A549 (cell line): ENCODE measurements around the gene HIVEP3.

ENCODE experiments used
- CEBPB ChIP-seq, 2 experiments: fragments of >200 bp in 1 of 2; sonication (Bioruptor Twin) in 1 of 2; formaldehyde crosslinking in 1 of 2; IDR thresholded peaks; 2 replicates each; pipeline ENCODE4 v1.6.1; 2012 to 2016
- EP300 ChIP-seq, 2 experiments: fragments of >200 bp; sonication (Bioruptor Twin); formaldehyde crosslinking; IDR thresholded peaks; 2 replicates in 1 of 2; 3 replicates in 1 of 2; pipeline ENCODE4 v1.6.1; 2016 to 2017
- HDAC2 ChIP-seq: fragments of 200-600 bp; sonication (generic); IDR thresholded peaks from 2 replicates; pipeline ENCODE4 v1.6.1; 2016
- JUNB ChIP-seq: fragments of >200 bp; sonication (Bioruptor Twin); formaldehyde crosslinking; IDR thresholded peaks from 2 replicates; pipeline ENCODE4 v1.6.1; 2016
- POLR2A ChIP-seq: IDR thresholded peaks from 2 replicates; pipeline ENCODE4 v1.6.1; 2012; ENCODE audit warnings: mild to moderate bottlenecking, low read length
- RAD21 ChIP-seq, 2 experiments: fragments of >200 bp in 1 of 2; sonication (Bioruptor Twin) in 1 of 2; formaldehyde crosslinking in 1 of 2; IDR thresholded peaks in 1 of 2; conservative IDR thresholded peaks in 1 of 2; 2 replicates in 1 of 2; 3 replicates in 1 of 2; pipeline ENCODE4 v1.6.1; 2012 to 2018; ENCODE audit warnings: inconsistent platforms in 1 of 2
- SMC3 ChIP-seq: fragments of >200 bp; sonication (Bioruptor Twin); formaldehyde crosslinking; IDR thresholded peaks from 3 replicates; pipeline ENCODE4 v1.6.1; 2018; ENCODE audit warnings: inconsistent platforms
- TF ChIP-seq, protein P1 (sequence below): fragments of >200 bp; sonication (Bioruptor Twin); formaldehyde crosslinking; IDR thresholded peaks from 3 replicates; pipeline ENCODE4 v1.5.1; 2016
- TF ChIP-seq, protein P2 (sequence below): IDR thresholded peaks from 2 replicates; pipeline ENCODE4 v1.6.1; 2012; ENCODE audit warnings: low read depth, borderline replicate concordance
- TF ChIP-seq, protein P3 (sequence below): IDR thresholded peaks from 2 replicates; pipeline ENCODE4 v1.6.1; 2012

DNA sequence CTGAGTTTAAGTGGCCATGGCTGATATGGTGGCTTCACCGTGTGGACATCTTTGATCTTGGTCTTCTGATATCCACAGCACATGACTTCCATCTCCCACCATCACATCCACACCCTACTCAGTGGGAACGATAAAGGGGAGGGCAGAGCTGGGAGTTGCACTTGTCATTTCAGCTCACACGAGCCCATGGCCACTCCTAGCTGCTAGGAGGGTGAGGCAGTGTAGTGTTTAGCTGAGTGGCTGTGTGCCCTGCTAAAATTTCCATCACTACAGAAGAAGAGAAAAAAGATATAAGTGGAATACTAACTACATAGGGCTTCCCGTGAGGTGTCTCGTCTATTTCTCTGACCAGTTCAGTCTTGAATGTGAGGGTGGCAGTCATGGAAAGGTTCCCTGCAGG is 310.9 kb downstream of the HIVEP3 start:
- no peak for TF ChIP-seq POLR2A
- TF ChIP-seq, protein P1, sequence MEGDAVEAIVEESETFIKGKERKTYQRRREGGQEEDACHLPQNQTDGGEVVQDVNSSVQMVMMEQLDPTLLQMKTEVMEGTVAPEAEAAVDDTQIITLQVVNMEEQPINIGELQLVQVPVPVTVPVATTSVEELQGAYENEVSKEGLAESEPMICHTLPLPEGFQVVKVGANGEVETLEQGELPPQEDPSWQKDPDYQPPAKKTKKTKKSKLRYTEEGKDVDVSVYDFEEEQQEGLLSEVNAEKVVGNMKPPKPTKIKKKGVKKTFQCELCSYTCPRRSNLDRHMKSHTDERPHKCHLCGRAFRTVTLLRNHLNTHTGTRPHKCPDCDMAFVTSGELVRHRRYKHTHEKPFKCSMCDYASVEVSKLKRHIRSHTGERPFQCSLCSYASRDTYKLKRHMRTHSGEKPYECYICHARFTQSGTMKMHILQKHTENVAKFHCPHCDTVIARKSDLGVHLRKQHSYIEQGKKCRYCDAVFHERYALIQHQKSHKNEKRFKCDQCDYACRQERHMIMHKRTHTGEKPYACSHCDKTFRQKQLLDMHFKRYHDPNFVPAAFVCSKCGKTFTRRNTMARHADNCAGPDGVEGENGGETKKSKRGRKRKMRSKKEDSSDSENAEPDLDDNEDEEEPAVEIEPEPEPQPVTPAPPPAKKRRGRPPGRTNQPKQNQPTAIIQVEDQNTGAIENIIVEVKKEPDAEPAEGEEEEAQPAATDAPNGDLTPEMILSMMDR = no peak
- TF ChIP-seq EP300 (IDR thresholded peaks at IDR 0.05) = no peak
- TF ChIP-seq, protein P2, sequence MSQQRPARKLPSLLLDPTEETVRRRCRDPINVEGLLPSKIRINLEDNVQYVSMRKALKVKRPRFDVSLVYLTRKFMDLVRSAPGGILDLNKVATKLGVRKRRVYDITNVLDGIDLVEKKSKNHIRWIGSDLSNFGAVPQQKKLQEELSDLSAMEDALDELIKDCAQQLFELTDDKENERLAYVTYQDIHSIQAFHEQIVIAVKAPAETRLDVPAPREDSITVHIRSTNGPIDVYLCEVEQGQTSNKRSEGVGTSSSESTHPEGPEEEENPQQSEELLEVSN = no peak
- TF ChIP-seq RAD21 (conservative IDR thresholded peaks at IDR 0.05 in 1 of 2, IDR thresholded peaks at IDR 0.05 in 1 of 2) = no peak
- no peak for TF ChIP-seq HDAC2
- TF ChIP-seq JUNB = no peak
- TF ChIP-seq, protein P3, sequence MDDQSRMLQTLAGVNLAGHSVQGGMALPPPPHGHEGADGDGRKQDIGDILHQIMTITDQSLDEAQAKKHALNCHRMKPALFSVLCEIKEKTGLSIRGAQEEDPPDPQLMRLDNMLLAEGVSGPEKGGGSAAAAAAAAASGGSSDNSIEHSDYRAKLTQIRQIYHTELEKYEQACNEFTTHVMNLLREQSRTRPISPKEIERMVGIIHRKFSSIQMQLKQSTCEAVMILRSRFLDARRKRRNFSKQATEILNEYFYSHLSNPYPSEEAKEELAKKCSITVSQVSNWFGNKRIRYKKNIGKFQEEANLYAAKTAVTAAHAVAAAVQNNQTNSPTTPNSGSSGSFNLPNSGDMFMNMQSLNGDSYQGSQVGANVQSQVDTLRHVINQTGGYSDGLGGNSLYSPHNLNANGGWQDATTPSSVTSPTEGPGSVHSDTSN = no peak
- TF ChIP-seq SMC3 = no peak
- no peak for TF ChIP-seq CEBPB (IDR thresholded peaks at IDR 0.05)
